ENCODE results near the gene MRPS12. TPM values are rescaled to one million over a fixed set of nuclear protein-coding genes. Genes with fewer than 3 reads are reported as not detected.

The MRPS12 gene
- total and polyA plus RNA-seq, 2 of the 4 experiments (the other 2 are of a cell fraction): 26.7 to 75.4 TPM

DNA sequence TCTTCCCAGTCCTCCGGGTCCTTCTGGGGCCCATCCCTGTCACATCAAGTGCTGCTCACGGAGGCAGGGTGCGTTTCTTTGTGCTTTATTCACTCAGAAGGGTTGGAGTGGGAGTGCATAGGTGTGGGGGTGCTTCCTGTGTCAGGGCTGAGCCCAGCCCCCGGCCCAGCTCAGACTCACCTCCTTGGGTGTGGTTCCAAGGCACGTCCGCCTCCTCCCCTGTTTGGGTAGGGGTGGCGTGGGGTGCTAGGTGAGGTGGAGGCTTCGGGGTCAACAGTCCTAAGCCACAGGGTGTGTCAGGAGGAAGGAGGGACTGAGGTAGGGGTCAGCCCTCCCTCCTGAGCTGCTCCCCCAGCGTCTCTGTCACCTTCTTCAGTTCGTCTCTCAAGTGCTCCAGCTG, 21.8 kb upstream of the MRPS12 start:
- POLR2A ChIA-PET (ENCODE audit: unreplicated experiment): no interaction called here
- Histone ChIP-seq H3K9me3 (ENCODE audit: control insufficient read depth, insufficient read depth, low read length) (no peaks in the 10 kb centered on the region; the same call in 1 of the 2 replicates), H2AK9ac (replicated peaks; ENCODE audit: low read depth, low read length, poor library complexity) (no peak overlapping the region), H3K23ac (ENCODE audit: low read depth, low read length) (no peak overlapping the region), H2BK5ac (ENCODE audit: low read depth, low read length, poor library complexity, severe bottlenecking) (no peak overlapping the region), H3K27ac (ENCODE audit: insufficient read depth, low read length) (no peak overlapping the region), H4K91ac (ENCODE audit: insufficient read depth, low read depth, low read length) (no peak overlapping the region), H4K20me1 (ENCODE audit: insufficient read depth, low read length) (no peaks in the 10 kb centered on the region; the same call in 1 of the 2 replicates), H3K36me3 (ENCODE audit: control insufficient read depth, insufficient read depth, low read length) (peaks cover 25% of the 10 kb centered on the region), H3K79me1 (ENCODE audit: low read depth in 1 of 2, low read length in 2 of 2) (peaks cover 0 to 9% of the 10 kb centered on the region in 2 experiments; a peak in 2 of 4 replicates), H4K5ac (ENCODE audit: low read depth, low read length) (no peak overlapping the region), H3K4me2 (ENCODE audit: low read depth, low read length) (no peak overlapping the region), H3K4me3 (ENCODE audit: insufficient read depth, low read depth, low read length) (no peak overlapping the region), H3K4me1 (ENCODE audit: control insufficient read depth, insufficient read depth, low read length) (no peaks in the 10 kb centered on the region), H3K9me1 (ENCODE audit: insufficient read depth, low read length) (no peaks in the 10 kb centered on the region), H2BK15ac (ENCODE audit: low read depth, low read length) (no peak overlapping the region), H2BK20ac (ENCODE audit: low read depth, low read length) (no peak overlapping the region), H3K27me3 (ENCODE audit: control insufficient read depth, insufficient read depth, low read length) (peaks cover 4% of the 10 kb centered on the region; the same call in 1 of the 2 replicates), H3K4ac (ENCODE audit: low read depth, low read length) (no peak overlapping the region), H3K9ac (ENCODE audit: low read depth, low read length) (no peak overlapping the region), H2BK120ac (ENCODE audit: low read depth, low read length) (no peak overlapping the region), H3K14ac (replicated peaks; ENCODE audit: low read depth, low read length) (no peak overlapping the region), H3K18ac (ENCODE audit: low read depth, low read length) (no peak overlapping the region), H3K56ac (ENCODE audit: extremely low read depth, insufficient read depth, low read length) (no peak overlapping the region), H2AK5ac (ENCODE audit: low read depth, low read length) (no peak overlapping the region), H4K8ac (ENCODE audit: low read depth in 2 of 2, low read length in 2 of 2) (no peak overlapping the region), H2AFZ (replicated peaks; ENCODE audit: low read length, poor library complexity) (peak overlapping the region; percentile 32)
- BruUV-seq (replicated peaks): no TSS peak
- dilution Hi-C loops (cut with HindIII; ENCODE audit: low sequenced_read_pairs, unreplicated experiment): no loop called here
- CTCF ChIA-PET: interaction anchor here (1.0 kb wide), 1 partner anchor 22 kb away, joined by 3 read pairs; no protein-coding TSS in a partner anchor
- TF ChIP-seq, protein P1, sequence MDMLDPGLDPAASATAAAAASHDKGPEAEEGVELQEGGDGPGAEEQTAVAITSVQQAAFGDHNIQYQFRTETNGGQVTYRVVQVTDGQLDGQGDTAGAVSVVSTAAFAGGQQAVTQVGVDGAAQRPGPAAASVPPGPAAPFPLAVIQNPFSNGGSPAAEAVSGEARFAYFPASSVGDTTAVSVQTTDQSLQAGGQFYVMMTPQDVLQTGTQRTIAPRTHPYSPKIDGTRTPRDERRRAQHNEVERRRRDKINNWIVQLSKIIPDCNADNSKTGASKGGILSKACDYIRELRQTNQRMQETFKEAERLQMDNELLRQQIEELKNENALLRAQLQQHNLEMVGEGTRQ (IDR thresholded peaks at IDR 0.05; ENCODE audit: low read depth, low read length): no peak
- TF ChIP-seq POLR2A (IDR thresholded peaks at IDR 0.05; ENCODE audit: low read depth, low read length) (no peak), NFE2L2 (IDR thresholded peaks at IDR 0.05; ENCODE audit: low read depth, low read length) (no peak), RAD21 (IDR thresholded peaks at IDR 0.05; ENCODE audit: low read length) (no peak), MAZ (IDR thresholded peaks at IDR 0.05; ENCODE audit: borderline replicate concordance, low read depth, low read length) (no peak), RFX5 (IDR thresholded peaks at IDR 0.05; ENCODE audit: low read depth, low read length) (no peak), RCOR1 (IDR thresholded peaks at IDR 0.05; ENCODE audit: insufficient replicate concordance, low read length) (no peak), SMC3 (IDR thresholded peaks at IDR 0.05; ENCODE audit: low read depth, low read length) (no peak), FOS (IDR thresholded peaks at IDR 0.05; ENCODE audit: low read depth, low read length) (no peak), BHLHE40 (IDR thresholded peaks at IDR 0.05; ENCODE audit: low read depth, low read length) (no peak), CEBPB (IDR thresholded peaks at IDR 0.05; ENCODE audit: low read depth, low read length) (no peak), CHD1 (IDR thresholded peaks at IDR 0.05; ENCODE audit: low read depth, low read length) (no peak)
- TF ChIP-seq, protein P2, sequence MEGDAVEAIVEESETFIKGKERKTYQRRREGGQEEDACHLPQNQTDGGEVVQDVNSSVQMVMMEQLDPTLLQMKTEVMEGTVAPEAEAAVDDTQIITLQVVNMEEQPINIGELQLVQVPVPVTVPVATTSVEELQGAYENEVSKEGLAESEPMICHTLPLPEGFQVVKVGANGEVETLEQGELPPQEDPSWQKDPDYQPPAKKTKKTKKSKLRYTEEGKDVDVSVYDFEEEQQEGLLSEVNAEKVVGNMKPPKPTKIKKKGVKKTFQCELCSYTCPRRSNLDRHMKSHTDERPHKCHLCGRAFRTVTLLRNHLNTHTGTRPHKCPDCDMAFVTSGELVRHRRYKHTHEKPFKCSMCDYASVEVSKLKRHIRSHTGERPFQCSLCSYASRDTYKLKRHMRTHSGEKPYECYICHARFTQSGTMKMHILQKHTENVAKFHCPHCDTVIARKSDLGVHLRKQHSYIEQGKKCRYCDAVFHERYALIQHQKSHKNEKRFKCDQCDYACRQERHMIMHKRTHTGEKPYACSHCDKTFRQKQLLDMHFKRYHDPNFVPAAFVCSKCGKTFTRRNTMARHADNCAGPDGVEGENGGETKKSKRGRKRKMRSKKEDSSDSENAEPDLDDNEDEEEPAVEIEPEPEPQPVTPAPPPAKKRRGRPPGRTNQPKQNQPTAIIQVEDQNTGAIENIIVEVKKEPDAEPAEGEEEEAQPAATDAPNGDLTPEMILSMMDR (conservative IDR thresholded peaks at IDR 0.05; ENCODE audit: low read depth, low read length): no peak
- WGBS, 2 experiments (ENCODE audit: extremely low coverage in 2 of 2, insufficient read length in 1 of 2): no CpG with 5 or more reads among the region's 10 CpGs
- intact Hi-C loops (cut with micrococcal nuclease): no loop called here
- DNase-seq (no peak), ATAC-seq (ENCODE audit: low read depth) (no peak)
- in situ Hi-C loops (cut with MboI; ENCODE audit: low sequenced_read_pairs): loop anchor here (25.0 kb wide), 1 partner anchor 172 kb away; the partner anchor contains the start of gene CAPN12
